Measurements from ENCODE around the gene NCF4. TPM values are rescaled to one million over a fixed set of nuclear protein-coding genes. Genes with fewer than 3 reads are reported as not detected.

The NCF4 gene
- total RNA-seq, 1 donor, result 0.36 TPM

- Histone ChIP-seq H3K4me1 (ENCODE audit: insufficient read depth, low read length) (peaks cover 7% of the 10 kb centered on the region), H4K20me1 (ENCODE audit: insufficient read depth, low read length) (no peaks in the 10 kb centered on the region), H3K27ac (ENCODE audit: low read depth, low read length) (peak overlapping the region; percentile 74), H3K9me3 (ENCODE audit: low read depth, low read length) (peaks cover 5% of the 10 kb centered on the region), H3K79me2 (ENCODE audit: insufficient read depth, low read length) (no peaks in the 10 kb centered on the region), H3K4me2 (ENCODE audit: insufficient read depth, low read length) (peak overlapping the region; percentile 7), H3K4me3 (ENCODE audit: insufficient read depth, low read length) (no peak overlapping the region), H2AFZ (ENCODE audit: low read length) (no peak overlapping the region), H3K36me3 (ENCODE audit: insufficient read depth, low read length) (no peaks in the 10 kb centered on the region), H3K27me3 (ENCODE audit: insufficient read depth, low read length) (peaks cover 3% of the 10 kb centered on the region)
- no peak for TF ChIP-seq CTCF (IDR thresholded peaks at IDR 0.05; ENCODE audit: extremely low read depth, low read depth, low read length)
- peak; percentile 71 for DNase-seq (ENCODE audit: insufficient read length, low spot score, missing footprints)
Observed at GRCh38 chr22:36884349-36885158, 23.7 kb downstream of the NCF4 start.

GRCh38 chr22:36885474-36885873 lies 24.7 kb downstream of the NCF4 start:
- no peaks in the 10 kb centered on the region for H3K36me3 ChIP-seq (ENCODE audit: insufficient read depth, low read length)

DNA sequence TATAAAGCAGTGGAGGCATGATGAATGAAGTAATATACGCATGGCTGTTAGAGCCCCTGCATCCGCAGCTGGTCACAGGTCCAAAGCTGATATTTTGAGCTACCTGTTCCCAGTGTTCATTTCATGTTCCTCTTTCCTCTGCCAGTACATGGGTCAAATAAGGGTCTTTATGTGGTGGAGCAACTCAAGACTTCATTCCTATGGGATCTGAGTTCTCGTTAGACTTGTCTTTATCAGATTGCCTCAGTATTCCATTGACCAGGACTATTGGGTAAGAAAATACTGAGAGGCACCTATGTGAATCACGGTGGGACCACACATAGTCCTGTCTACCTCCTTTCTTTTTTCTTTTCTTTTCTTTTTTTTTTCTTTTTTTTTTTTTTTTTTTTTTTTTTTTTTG lies 25.2 kb downstream of the NCF4 start:
- Histone ChIP-seq H3K79me2 (ENCODE audit: insufficient read depth, low read length) (no peaks in the 10 kb centered on the region), H2AFZ (ENCODE audit: low read length) (no peak overlapping the region), H4K20me1 (ENCODE audit: insufficient read depth, low read length) (no peaks in the 10 kb centered on the region), H3K9me3 (ENCODE audit: low read depth, low read length) (peaks cover 5% of the 10 kb centered on the region), H3K4me3 (ENCODE audit: insufficient read depth, low read length) (no peak overlapping the region), H3K4me1 (ENCODE audit: insufficient read depth, low read length) (peaks cover 6% of the 10 kb centered on the region), H3K27ac (ENCODE audit: low read depth, low read length) (no peak overlapping the region), H3K4me2 (ENCODE audit: insufficient read depth, low read length) (no peak overlapping the region), H3K27me3 (ENCODE audit: insufficient read depth, low read length) (peaks cover 5% of the 10 kb centered on the region), H3K36me3 (ENCODE audit: insufficient read depth, low read length) (no peaks in the 10 kb centered on the region)
- TF ChIP-seq CTCF (IDR thresholded peaks at IDR 0.05; ENCODE audit: extremely low read depth, low read depth, low read length), result no peak
- no peak for DNase-seq (ENCODE audit: insufficient read length, low spot score, missing footprints)

More at GRCh38 chr22:36885474-36885873, 24.7 kb downstream of the NCF4 start:
- Histone ChIP-seq H4K20me1 (ENCODE audit: insufficient read depth, low read length) (no peaks in the 10 kb centered on the region), H3K9me3 (ENCODE audit: low read depth, low read length) (peaks cover 5% of the 10 kb centered on the region), H3K27me3 (ENCODE audit: insufficient read depth, low read length) (peaks cover 3% of the 10 kb centered on the region), H3K79me2 (ENCODE audit: insufficient read depth, low read length) (no peaks in the 10 kb centered on the region), H3K4me1 (ENCODE audit: insufficient read depth, low read length) (peaks cover 6% of the 10 kb centered on the region), H3K4me3 (ENCODE audit: insufficient read depth, low read length) (no peak overlapping the region), H3K27ac (ENCODE audit: low read depth, low read length) (peak overlapping the region; percentile 74), H2AFZ (ENCODE audit: low read length) (no peak overlapping the region), H3K4me2 (ENCODE audit: insufficient read depth, low read length) (no peak overlapping the region)
- DNase-seq (ENCODE audit: insufficient read length, low spot score, missing footprints), result no peak
- TF ChIP-seq CTCF (IDR thresholded peaks at IDR 0.05; ENCODE audit: extremely low read depth, low read depth, low read length), result no peak

GRCh38 chr22:36887162-36887561 lies 26.4 kb downstream of the NCF4 start:
- Histone ChIP-seq H3K9me3 (ENCODE audit: low read depth, low read length) (peaks cover 5% of the 10 kb centered on the region), H3K79me2 (ENCODE audit: insufficient read depth, low read length) (no peaks in the 10 kb centered on the region), H3K4me2 (ENCODE audit: insufficient read depth, low read length) (no peak overlapping the region), H3K27me3 (ENCODE audit: insufficient read depth, low read length) (peaks cover 8% of the 10 kb centered on the region), H2AFZ (ENCODE audit: low read length) (no peak overlapping the region), H3K36me3 (ENCODE audit: insufficient read depth, low read length) (no peaks in the 10 kb centered on the region), H4K20me1 (ENCODE audit: insufficient read depth, low read length) (no peaks in the 10 kb centered on the region), H3K4me1 (ENCODE audit: insufficient read depth, low read length) (peaks cover 6% of the 10 kb centered on the region), H3K4me3 (ENCODE audit: insufficient read depth, low read length) (no peak overlapping the region), H3K27ac (ENCODE audit: low read depth, low read length) (no peak overlapping the region)
- no peak for TF ChIP-seq CTCF (IDR thresholded peaks at IDR 0.05; ENCODE audit: extremely low read depth, low read depth, low read length)
- no peak for DNase-seq (ENCODE audit: insufficient read length, low spot score, missing footprints)

Data from osteoblast (primary cell).